GM18951 (cell line): ENCODE data around the gene GPS1.
A peak's percentile ranks its signal among the peaks of the same experiment; 100 is the strongest.

Experiments used
- POLR2A ChIP-seq: IDR thresholded peaks from 4 replicates; pipeline ENCODE4 v1.6.1; 2011; ENCODE audit warnings: mild to moderate bottlenecking; ENCODE audit not compliant: insufficient read length, insufficient read depth; ENCODE audit errors: extremely low read depth
- in situ Hi-C: fragments of 300-500 bp; cut with MboI; formaldehyde crosslinking; loops from one replicate; pipeline ENCODE4 v1.12.0; 2022; ENCODE audit warnings: low sequenced_read_pairs, mixed read lengths, inconsistent platforms; ENCODE audit not compliant: unreplicated experiment

The GPS1 gene

DNA sequence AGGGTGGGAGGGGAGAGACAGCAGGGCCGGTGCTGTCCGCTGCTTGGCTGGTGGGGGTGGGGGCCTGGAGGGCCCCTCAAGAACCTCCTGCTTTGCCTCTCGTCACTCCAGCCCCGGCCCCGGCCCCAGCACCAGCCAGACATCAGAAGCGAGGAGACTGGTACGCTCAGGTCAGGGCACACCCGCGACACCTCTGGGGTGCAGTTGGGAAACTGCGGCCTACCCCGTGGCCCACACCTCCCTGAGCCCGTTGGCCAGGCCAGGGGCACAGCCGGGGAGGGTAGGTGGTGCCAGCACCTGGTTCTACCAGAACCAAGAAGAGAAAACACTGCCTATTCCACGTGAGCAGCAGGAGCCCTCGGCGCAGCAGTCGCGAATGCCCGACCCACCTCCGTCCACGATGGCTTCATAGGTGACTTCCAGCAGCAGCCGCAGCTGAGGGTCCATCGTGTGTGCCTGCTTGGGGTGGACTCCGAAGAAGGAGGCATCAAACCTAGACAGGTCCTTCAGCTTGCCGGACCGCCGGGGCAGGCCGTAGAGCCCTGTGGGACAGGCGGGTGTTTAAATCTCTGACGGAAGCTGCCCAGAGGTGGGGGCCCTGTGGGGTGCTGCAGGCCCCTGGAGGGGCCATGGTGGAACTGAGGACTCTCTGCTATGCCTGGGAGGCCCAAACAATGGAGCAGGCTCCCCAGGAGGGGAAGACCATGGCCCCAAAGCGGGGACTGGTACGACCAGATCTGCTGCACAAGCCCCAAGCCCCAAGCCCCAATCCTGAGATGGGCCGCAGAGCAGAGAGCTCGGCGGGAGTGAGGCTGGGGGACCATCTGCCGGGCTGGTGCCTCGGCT, 43.5 kb downstream of the GPS1 start:
- TF ChIP-seq POLR2A: no peak
- in situ Hi-C loops: no loop called here

DNA sequence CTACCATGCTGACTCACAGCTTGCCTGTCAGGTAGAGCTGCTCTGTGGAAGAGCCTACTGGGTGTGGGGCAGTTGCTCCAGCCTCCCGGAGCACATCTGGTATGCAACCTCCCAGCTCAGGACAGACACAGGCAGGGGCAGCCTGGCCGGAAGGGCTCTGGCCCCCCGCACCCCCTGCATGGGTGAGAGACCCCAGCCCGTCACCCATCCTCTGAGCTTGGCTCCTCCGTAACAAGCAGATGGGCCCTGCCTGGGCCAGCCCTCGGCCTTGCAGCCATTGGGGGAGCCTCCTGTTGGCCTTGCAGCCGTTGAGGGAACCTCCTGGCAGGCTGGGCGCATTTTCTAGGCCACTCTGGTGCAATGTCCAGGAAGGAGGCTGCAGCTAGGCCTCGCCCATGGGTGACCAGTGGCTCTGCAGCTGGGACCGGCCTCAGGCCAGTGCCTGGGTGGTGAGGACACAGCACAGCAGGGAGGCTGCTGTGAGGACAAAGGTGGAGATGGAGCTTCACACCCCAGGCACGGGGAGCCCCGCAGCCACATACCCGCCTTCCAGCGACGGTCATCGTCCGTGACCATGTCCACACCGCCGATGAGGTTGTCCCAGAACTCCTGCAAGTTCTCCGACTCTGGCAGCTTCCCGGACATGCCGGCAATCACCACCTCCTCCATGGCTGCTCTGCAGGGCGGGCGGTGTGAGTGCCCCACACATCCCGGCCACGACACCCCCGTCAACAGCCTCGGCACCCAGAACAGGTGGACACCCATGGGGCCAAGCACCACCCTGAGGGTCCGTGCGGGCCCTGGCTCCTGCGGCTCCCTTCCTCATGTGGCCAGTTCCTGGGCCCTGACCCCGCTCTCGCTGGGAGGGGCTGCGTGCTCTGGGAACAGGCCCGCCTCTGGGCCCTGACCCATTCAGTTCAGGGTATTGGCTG, 44.3 kb downstream of the GPS1 start:
- in situ Hi-C loops: no loop called here
- TF ChIP-seq POLR2A: no peak

DNA sequence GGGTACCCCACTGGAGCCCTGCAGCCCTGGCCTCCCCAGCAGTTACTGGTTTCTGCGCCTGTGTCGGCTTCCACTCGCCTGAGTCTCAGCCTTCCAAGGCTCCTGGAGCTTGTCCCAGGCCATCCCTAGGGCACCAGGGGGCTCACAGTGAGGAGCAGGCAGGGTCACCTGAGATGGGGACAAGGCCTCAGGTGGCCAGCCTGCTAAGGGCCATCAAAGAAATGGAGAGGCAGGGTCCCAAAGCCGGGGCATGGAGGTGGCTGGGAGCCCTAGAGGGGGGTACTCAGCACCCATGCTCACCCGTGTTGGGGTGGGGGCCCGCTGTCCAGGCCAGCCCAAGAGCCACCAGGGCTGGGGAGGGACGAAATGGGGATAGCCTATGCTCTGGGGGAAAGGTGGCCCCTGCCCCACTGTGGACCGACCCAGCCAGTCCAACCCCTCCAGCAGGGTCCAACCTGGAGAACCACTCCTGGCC, 45.0 kb downstream of the GPS1 start:
- in situ Hi-C loops: no loop called here
- TF ChIP-seq POLR2A: no peak

DNA sequence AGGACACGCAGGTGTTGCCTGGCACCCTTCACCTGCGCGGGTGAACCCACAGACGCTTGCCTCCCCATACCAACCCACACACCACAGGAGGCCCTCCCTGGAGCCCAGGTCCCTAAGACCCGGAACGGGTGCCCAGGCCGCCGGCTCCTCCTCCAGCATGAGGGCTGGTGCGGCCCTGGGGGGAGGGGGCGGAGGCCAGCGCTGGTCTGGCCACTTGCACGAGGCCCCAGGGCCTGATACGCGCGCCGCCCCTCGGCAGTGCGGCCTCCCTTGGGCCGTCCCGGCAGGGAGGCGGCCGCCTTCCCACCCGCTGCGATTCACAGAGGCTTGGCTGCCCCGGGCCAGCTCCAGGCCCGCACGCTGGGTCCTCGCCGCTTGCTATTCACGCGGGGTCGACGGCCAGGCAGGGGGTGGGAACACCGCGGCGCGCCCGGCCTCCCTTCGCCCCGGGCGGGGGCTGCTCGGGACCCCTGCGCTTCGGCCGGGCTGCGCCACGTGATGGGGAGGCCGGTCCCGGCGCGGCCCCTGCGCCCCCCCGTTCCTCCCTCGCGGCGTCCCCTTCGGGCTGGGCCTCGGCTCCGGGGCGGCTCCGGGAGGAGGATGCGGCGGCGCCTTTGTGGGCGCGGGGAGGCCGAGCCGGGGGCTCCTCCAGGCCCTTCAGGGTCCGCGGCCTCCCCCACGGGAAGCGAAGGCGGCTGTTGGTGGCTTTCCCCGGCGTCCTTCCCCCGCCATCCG, 45.7 kb downstream of the GPS1 start:
- in situ Hi-C loops: no loop called here
- peak; percentile 19 for TF ChIP-seq POLR2A

DNA sequence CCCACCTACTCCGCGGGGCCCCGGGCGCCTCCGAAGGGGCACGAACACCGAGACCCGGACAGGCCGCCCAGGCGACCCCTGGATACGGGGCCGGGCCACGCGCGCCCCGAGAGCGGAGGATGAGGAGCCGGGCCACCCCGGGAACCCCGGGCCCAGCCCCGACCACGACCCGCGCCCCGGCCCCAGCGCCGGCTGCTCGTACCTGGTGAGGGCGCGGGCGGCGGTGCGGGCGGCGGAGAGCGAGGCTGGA, 46.1 kb downstream of the GPS1 start:
- in situ Hi-C loops: no loop called here
- TF ChIP-seq POLR2A: no peak

DNA sequence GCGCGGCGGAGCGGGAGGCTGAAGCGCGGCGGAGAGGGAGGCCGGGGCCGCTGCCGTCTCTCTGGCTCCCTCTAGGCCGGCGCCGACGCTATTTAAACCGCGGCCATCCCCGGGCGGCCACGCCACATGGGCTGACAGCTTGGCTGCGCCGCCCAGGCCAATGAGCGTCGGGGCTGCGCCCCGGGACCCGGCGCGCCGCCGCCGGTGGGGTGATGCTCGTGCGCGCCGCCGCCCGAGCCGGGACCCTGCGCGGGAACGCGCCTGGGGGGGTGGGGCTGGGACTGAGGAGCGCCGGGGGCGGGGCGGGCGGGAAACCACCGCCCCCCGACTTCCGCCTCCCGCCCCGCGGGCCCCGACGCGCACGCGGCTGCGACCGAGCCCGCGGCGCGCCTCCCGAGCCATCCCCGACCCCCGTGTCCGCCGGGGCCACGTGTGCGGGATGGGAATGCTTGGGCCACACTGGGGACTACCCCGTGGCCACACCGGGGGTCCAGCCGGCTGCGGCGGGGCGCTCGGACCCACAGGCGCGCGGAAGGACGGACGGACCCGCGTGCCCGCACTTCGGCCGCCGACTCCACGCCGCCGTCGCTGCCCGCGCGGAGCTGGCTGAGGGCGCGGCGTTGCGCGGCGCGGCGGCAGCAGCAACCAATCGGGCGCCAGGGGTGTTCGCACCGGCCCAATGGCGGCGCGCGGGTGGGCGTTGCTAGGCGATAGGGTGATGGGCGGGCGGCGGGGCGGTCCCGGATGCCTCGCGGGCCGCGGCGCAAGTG, 46.7 kb downstream of the GPS1 start, which contains the start of gene FASN:
TSS of gene FASN (minus strand) at position 68 of the 770 bp plus-strand sequence. CDS start 1,791 bp downstream, outside the sequence.
- in situ Hi-C loops: no loop called here
- peak; percentile 98 for TF ChIP-seq POLR2A

DNA sequence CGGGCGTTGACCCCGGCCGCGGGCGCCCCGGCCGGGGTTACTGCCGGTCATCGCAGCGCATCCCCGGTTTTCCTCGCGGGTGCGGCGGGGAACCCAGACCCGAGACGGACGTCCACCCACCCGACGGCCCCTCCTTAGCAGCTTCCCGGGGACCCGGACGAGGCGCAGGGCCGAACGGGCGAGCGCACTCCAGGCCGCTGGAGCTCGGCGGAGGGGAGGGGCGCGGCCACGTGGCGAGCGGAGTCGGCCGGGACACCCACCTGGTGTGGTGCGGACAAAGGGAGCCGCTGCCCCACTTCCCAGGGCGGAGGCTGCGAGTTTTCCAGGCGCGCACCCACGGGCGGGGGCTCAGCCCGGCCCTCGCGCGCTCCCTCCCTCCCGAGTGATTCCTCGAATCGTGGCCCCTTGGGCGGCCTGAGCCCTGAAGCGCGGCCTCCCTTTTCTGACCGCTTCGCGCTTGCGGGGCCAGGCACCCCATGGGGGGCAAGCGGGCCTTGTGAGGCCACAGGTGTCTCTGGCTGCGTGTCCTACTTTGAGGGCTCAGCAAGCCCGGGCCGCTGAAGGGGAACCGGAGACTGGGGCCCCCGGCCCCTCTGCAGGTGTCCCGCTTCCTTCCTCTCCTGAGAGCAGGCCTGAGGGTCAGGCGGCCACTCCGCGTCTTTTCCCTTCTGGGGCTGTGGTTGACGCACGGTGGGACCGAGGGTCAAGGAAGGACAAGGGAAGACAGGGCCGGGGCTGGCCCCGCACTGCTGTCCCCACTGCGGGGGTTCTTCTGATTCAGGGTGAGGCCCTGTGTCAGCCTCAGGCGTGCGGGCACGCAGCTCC, 47.5 kb downstream of the GPS1 start:
- TF ChIP-seq POLR2A: peak; percentile 50
- in situ Hi-C loops: no loop called here

DNA sequence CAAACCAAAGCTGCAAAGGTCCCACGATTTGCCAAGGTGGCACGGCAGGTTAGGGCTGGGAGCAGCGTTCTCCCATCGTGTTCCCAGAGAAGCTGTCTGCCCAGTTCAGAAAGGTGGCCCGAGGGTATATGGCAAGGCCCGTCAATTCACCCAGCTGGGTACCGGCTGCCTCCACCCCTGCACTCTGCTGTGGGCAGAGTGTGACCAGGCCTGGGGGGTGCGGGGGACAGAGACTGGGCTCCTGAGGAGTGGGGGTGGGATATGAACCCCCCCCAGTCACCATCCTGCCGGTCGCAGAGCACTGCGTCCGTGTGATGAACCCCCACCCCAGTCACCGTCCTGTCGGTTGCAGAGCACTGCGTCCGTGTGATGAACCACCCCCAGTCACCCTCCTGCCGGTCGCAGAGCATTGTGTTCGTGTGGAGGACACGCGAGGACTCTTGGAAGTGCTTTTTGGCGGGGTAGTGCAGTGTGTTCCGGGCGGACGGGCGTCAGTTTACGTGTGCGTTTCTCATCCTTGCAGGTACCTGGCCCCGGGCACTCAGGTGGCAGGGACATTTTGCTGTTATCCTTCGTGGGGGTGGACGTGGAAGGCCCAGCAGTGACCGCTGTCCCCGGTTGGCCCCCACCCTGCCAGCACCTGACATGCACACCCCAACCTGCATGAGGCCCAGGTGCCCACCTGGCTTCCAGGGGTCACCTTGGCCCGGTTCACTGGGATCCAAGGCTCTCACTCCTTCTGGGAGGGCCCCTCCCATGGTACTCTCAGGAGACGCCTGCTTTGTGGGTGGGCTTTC, 49.0 kb downstream of the GPS1 start:
- in situ Hi-C loops: no loop called here
- TF ChIP-seq POLR2A: peak; percentile 15

DNA sequence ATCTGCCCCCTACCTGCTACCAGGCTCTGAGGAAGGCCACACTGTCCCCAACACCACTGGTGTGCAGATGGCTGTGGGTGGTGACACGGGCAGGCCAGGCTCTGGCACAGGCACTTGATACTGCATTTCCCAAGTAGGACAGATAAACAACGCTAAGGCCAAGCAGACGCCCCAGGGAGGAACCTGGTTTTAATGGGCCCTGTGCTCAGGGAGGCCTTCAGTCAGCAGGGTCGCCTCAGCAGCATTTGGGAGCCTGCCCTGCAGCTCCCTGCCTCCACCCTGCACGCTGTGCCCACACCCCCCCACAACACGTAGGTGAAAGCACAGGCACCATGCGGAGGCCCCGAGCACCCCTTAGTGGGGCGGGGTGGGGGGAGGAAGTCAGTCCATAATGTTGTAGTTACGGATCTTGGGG, 49.6 kb downstream of the GPS1 start:
- no peak for TF ChIP-seq POLR2A
- in situ Hi-C loops: no loop called here

DNA sequence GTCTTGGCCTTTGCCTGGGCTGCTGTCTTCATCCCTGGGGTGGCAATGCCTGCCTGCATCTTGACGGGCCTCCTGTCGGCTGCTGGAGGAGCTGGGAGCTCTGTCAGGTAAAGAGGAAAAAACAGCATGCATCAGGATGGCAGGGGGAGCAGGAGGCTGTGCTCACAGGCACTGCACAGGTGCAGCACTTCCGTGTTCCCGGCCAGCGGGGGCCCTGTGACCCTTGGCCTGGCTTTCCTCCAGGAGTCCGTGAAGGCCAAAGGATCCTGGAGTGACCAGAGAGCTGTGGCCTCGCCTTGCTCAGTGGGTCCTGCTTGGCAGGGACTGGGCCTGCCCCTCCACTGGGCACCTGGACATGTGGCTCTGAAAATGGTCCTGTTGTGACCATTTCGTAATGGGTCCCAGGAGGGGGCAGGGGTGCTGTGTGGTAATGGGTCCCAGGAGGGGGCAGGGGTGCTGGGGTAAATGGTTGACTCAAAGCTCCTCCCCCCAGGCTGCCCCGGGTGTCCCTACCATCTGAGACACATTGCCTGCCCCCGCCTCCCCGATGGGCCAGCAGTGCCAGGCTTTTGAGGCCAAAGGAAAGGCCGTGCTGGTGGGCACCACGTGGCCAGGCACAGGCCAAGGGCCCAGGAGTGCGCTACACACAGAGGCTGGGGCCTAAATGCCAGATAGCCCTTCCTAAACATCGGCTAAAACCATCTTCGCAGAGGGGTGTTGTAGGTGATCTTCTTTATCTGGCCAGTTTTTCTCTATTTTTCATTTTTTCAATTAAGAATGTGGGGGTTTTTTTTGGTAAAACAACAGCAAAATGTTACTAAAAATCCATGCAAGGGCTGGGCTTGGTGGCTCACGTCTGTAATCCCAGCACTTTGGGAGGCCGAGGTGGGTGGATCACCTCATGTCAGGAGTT, 50.3 kb downstream of the GPS1 start:
- in situ Hi-C loops: no loop called here
- no peak for TF ChIP-seq POLR2A
